ENCODE results near the gene IMPACT. TPM values are rescaled to one million over a fixed set of nuclear protein-coding genes. Genes with fewer than 3 reads are reported as not detected.
A peak's percentile ranks its signal among the peaks of the same experiment; 100 is the strongest.

The IMPACT gene
- total RNA-seq, 1 donor from 2014 or later, result 11.6 TPM

DNA sequence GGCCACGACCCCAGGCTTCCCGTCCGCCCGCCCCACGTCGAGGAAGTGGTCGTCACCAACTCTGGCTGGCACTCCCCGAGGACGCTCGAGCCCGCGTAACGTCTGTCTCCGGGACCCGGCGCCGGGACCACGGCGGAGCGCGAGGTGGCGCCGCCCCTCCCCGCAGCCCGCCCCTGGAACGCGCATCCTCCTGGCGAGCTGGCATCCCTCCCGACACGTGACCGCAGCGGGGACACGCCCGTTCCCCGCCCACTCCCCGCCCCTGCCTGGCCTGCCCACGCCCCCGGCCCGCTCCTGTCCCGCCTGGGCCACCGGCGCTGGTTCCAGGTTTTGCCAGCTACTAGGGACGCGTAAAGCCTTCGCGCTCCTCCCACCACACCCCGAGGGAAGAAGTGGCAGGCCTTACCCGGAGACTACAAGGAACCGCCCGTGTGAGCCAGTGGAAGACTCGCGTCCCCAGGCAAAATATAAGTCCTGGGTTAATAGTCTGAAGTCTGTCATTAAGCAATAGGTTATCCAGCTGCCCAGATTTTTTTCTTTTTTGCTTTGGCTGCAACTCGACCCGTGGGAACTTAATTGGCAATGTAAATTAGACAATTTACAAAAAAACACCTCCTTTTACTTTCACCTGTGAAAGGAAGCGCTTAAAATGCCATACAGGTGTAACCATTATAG lies 28.6 kb upstream of the IMPACT start, which contains the start of gene OSBPL1A:
Gene OSBPL1A (minus strand): TSS at position 131 of the 675 bp plus-strand sequence. CDS start 20,291 bp downstream, outside the sequence.
- TF ChIP-seq, protein P1, sequence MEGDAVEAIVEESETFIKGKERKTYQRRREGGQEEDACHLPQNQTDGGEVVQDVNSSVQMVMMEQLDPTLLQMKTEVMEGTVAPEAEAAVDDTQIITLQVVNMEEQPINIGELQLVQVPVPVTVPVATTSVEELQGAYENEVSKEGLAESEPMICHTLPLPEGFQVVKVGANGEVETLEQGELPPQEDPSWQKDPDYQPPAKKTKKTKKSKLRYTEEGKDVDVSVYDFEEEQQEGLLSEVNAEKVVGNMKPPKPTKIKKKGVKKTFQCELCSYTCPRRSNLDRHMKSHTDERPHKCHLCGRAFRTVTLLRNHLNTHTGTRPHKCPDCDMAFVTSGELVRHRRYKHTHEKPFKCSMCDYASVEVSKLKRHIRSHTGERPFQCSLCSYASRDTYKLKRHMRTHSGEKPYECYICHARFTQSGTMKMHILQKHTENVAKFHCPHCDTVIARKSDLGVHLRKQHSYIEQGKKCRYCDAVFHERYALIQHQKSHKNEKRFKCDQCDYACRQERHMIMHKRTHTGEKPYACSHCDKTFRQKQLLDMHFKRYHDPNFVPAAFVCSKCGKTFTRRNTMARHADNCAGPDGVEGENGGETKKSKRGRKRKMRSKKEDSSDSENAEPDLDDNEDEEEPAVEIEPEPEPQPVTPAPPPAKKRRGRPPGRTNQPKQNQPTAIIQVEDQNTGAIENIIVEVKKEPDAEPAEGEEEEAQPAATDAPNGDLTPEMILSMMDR (IDR thresholded peaks at IDR 0.05; ENCODE audit: partially characterized antibody, unreplicated experiment), result no peak
- peaks cover 4% of the 10 kb centered on the region for H3K4me1 Mint-ChIP-seq (ENCODE audit: low read depth, unreplicated experiment)
- no peaks in the 10 kb centered on the region for H3K27me3 Mint-ChIP-seq (ENCODE audit: unreplicated experiment)
- peak within 1 kb of the TSS; percentile 93 for H3K4me3 Mint-ChIP-seq (ENCODE audit: unreplicated experiment)
- H3K36me3 Mint-ChIP-seq (ENCODE audit: unreplicated experiment), result no peaks in the 10 kb centered on the region
- H3K9me3 Mint-ChIP-seq (ENCODE audit: unreplicated experiment), result peaks cover 2% of the 10 kb centered on the region
- DNase-seq, result peak; percentile 98
- H3K27ac Mint-ChIP-seq (ENCODE audit: unreplicated experiment), result peak within 1 kb of the TSS; percentile 82

DNA sequence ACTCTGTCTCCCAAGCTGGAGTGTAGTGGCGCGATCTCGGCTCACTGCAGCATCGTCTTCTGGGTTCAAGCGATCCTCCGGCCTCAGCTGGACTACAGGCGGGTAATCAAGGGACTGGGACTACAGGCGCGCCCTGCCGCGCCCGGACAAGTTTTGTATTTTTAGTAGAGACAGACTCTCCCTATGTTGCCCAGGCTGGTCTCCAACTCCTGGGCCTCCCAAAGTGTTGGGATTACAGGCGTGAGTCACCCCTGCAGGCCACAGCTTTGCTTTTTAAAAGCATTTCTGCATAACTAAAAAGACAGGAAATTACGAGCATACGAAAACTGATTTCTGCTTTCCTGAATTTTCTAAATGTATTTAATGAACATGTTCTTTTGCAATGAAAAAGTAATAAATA lies 27.9 kb upstream of the IMPACT start:
- H3K27me3 Mint-ChIP-seq (ENCODE audit: unreplicated experiment), result no peaks in the 10 kb centered on the region
- H3K4me1 Mint-ChIP-seq (ENCODE audit: low read depth, unreplicated experiment), result peaks cover 4% of the 10 kb centered on the region
- TF ChIP-seq, protein P1 (IDR thresholded peaks at IDR 0.05; ENCODE audit: partially characterized antibody, unreplicated experiment), result no peak
- H3K4me3 Mint-ChIP-seq (ENCODE audit: unreplicated experiment), result peak overlapping the region; percentile 84
- peak; percentile 24 for DNase-seq
- no peaks in the 10 kb centered on the region for H3K36me3 Mint-ChIP-seq (ENCODE audit: unreplicated experiment)
- H3K27ac Mint-ChIP-seq (ENCODE audit: unreplicated experiment), result no peak overlapping the region
- H3K9me3 Mint-ChIP-seq (ENCODE audit: unreplicated experiment), result peaks cover 2% of the 10 kb centered on the region

DNA sequence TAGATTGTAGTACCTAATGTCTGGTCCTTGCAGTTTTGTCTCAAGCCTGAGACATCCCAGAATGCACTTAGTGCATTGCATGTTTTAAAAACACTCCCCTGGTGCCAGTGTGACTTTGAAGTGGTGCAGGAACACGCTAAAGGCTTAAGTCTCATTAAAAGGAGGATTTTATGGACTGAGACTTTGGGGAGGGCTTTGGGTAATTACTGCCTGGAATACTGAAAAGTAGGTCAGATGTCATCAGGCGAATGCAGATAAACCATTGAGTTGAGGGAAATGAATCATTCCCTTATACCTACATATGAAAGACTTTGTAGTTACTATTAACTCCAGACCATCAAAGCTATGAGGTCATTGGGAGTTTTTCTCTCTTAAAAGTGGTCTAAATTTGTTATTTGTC lies 25.9 kb upstream of the IMPACT start:
- Mint-ChIP-seq H3K4me3 (ENCODE audit: unreplicated experiment) (no peak overlapping the region), H3K27me3 (ENCODE audit: unreplicated experiment) (no peaks in the 10 kb centered on the region), H3K4me1 (ENCODE audit: low read depth, unreplicated experiment) (peaks cover 3% of the 10 kb centered on the region), H3K27ac (ENCODE audit: unreplicated experiment) (no peak overlapping the region), H3K36me3 (ENCODE audit: unreplicated experiment) (no peaks in the 10 kb centered on the region), H3K9me3 (ENCODE audit: unreplicated experiment) (peaks cover 2% of the 10 kb centered on the region)
- TF ChIP-seq, protein P1 (IDR thresholded peaks at IDR 0.05; ENCODE audit: partially characterized antibody, unreplicated experiment), result no peak
- DNase-seq, result no peak

DNA sequence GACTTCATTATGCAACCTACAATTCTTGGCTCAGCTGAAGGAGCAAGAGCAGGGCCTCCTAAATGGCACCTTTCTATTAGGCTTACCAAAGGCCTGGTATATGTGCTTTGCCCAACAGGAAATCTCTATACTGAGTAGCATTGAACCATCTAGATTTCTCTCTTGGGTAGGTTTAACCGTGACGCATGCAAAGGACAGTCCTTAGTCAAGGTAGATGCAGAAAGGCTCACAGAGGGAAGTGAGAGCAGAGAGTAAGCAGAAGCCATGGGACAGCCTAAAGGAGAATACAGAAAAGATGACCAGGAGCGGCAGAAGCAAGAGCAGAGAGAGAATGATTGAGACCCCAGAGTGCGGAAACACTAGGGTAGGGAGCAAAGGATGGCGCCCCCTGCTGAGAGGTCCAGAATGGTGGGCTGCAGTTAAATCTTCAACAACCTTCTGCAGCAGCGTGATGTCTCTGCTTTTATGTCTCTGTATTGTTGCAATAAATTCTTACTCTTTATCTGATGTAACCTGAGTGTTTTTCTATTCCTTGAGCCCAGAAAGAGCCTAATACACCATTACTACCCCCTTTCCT lies 24.2 kb upstream of the IMPACT start:
- H3K4me1 Mint-ChIP-seq (ENCODE audit: low read depth, unreplicated experiment), result peaks cover 3% of the 10 kb centered on the region
- DNase-seq, result peak; percentile 54
- peaks cover 2% of the 10 kb centered on the region for H3K9me3 Mint-ChIP-seq (ENCODE audit: unreplicated experiment)
- no peaks in the 10 kb centered on the region for H3K36me3 Mint-ChIP-seq (ENCODE audit: unreplicated experiment)
- H3K4me3 Mint-ChIP-seq (ENCODE audit: unreplicated experiment), result no peak overlapping the region
- no peak overlapping the region for H3K27ac Mint-ChIP-seq (ENCODE audit: unreplicated experiment)
- no peaks in the 10 kb centered on the region for H3K27me3 Mint-ChIP-seq (ENCODE audit: unreplicated experiment)
- TF ChIP-seq, protein P1 (IDR thresholded peaks at IDR 0.05; ENCODE audit: partially characterized antibody, unreplicated experiment), result peak; percentile 37

DNA sequence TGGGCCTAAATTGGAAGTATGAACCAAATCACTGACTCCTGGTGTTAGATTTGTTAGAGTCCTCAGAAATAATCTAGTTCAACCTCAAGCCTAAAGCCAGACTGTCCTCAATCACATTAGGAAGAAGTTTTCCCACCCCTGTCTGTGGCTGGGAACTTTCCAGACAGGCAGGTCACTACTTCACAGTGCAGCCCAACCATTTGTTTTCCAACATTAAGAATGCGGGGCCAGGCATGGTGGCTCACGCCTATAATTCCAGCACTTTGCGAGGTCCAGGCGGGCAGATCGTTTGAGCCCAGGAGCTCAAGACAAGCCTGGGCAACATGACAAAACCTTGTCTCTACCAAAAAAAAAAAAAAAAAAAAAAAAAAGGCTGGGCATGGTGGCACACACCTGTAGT lies 23.4 kb upstream of the IMPACT start:
- TF ChIP-seq, protein P1 (IDR thresholded peaks at IDR 0.05; ENCODE audit: partially characterized antibody, unreplicated experiment), result no peak
- Mint-ChIP-seq H3K9me3 (ENCODE audit: unreplicated experiment) (peaks cover 2% of the 10 kb centered on the region), H3K27me3 (ENCODE audit: unreplicated experiment) (no peaks in the 10 kb centered on the region)

More for the DNA sequence above, 23.4 kb upstream of the IMPACT start:
- Mint-ChIP-seq H3K27ac (ENCODE audit: unreplicated experiment) (no peak overlapping the region), H3K4me3 (ENCODE audit: unreplicated experiment) (no peak overlapping the region), H3K4me1 (ENCODE audit: low read depth, unreplicated experiment) (peaks cover 1% of the 10 kb centered on the region), H3K36me3 (ENCODE audit: unreplicated experiment) (no peaks in the 10 kb centered on the region)
- DNase-seq, result no peak

All from glutamatergic neuron (in vitro differentiated cells).